NCI-H460 (cell line): ENCODE data around the gene TCF25. TPM values are rescaled to one million over a fixed set of nuclear protein-coding genes. Genes with fewer than 3 reads are reported as not detected.
A peak's percentile ranks its signal among the peaks of the same experiment; 100 is the strongest.
"Not testable (repeated sequence)": the region's sequence is repeated elsewhere in the genome, so short reads cannot be mapped to it uniquely, and the experiment has no call there.

Experiments
- DNase-seq: peaks from one replicate; pipeline ENCODE4 v3.0.0-alpha.2; 2016; ENCODE audit warnings: low read depth; ENCODE audit errors: extremely low read depth
- total RNA-seq: library from RNA; depleted of rRNA; stranded (reverse); fragments of >200 nt; shearing (Covaris generic); gene quantifications from 2 replicates; pipeline ENCODE4 v1.2.3, GENCODE V29; 2014

The TCF25 gene
- total RNA-seq, 1 experiment from 2014 or later: 71.4 TPM

- DNase-seq: no peak
These were observed 42.2 kb downstream of the TCF25 start for GRCh38 chr16:89915303-89916232.

GRCh38 chr16:89917773-89918452 is 44.5 kb downstream of the TCF25 start:
- peak; percentile 85 for DNase-seq

GRCh38 chr16:89918453-89919347 is 45.3 kb downstream of the TCF25 start, which contains the start of gene MC1R:
Gene MC1R (plus strand): TSS chr16:89918862. CDS start chr16:89919259, 397 bp downstream.
- no peak for DNase-seq

- DNase-seq: no peak
These were observed 46.4 kb downstream of the TCF25 start for GRCh38 chr16:89919535-89920406.

GRCh38 chr16:89920723-89921122 is 47.3 kb downstream of the TCF25 start:
- no peak for DNase-seq

- DNase-seq: no peak
These were observed 47.8 kb downstream of the TCF25 start for GRCh38 chr16:89921131-89921701.

- peak; percentile 88 for DNase-seq
These were observed 48.5 kb downstream of the TCF25 start for GRCh38 chr16:89921702-89922476.

- DNase-seq: peak; percentile 89
These were observed 49.1 kb downstream of the TCF25 start for GRCh38 chr16:89922477-89922883.

- DNase-seq: peak; percentile 78
These were observed 49.7 kb downstream of the TCF25 start, which contains the start of gene TUBB3 for GRCh38 chr16:89922884-89923639. Gene TUBB3 (plus strand): TSS chr16:89923342. CDS start chr16:89923402, 60 bp downstream.

- DNase-seq: no peak
These were observed 50.4 kb downstream of the TCF25 start for GRCh38 chr16:89923640-89924296.

GRCh38 chr16:89924297-89924924 is 51.0 kb downstream of the TCF25 start:
- no peak for DNase-seq

GRCh38 chr16:89924925-89925307 is 51.5 kb downstream of the TCF25 start:
- no peak for DNase-seq

GRCh38 chr16:89925596-89926079 is 52.2 kb downstream of the TCF25 start:
- DNase-seq: no peak

- no peak for DNase-seq
These were observed 58.0 kb downstream of the TCF25 start for GRCh38 chr16:89931305-89931896.

GRCh38 chr16:89931964-89932363 is 58.6 kb downstream of the TCF25 start:
- DNase-seq: no peak

- DNase-seq: not testable (repeated sequence)
These were observed 60.6 kb downstream of the TCF25 start for GRCh38 chr16:89934019-89934418.
